ENCODE measurements around the gene LYPD3. TPM values are rescaled to one million over a fixed set of nuclear protein-coding genes. Genes with fewer than 3 reads are reported as not detected.

Gene LYPD3
- total RNA-seq, 4 donors from 2014 or later = 0.47 to 26.4 (median 1.9) TPM; not detected in 1

DNA sequence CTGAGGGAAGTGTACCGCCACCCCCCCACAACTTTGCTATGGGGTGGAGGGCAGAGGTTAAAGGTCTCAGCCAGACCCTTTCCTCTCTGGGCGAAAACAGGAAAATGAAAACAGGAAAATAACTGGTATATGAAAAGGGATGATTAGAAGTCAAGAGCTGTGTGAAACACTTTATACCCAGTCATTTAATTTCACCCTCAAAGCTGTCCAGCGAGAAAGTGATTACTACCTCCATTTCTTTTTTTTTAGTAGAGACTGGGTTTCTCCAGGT lies 39.7 kb upstream of the LYPD3 start:
- ATAC-seq (ENCODE audit: low FRiP score) (no peak), DNase-seq (ENCODE audit: low spot score) (no peak)
- TF ChIP-seq, protein P1, sequence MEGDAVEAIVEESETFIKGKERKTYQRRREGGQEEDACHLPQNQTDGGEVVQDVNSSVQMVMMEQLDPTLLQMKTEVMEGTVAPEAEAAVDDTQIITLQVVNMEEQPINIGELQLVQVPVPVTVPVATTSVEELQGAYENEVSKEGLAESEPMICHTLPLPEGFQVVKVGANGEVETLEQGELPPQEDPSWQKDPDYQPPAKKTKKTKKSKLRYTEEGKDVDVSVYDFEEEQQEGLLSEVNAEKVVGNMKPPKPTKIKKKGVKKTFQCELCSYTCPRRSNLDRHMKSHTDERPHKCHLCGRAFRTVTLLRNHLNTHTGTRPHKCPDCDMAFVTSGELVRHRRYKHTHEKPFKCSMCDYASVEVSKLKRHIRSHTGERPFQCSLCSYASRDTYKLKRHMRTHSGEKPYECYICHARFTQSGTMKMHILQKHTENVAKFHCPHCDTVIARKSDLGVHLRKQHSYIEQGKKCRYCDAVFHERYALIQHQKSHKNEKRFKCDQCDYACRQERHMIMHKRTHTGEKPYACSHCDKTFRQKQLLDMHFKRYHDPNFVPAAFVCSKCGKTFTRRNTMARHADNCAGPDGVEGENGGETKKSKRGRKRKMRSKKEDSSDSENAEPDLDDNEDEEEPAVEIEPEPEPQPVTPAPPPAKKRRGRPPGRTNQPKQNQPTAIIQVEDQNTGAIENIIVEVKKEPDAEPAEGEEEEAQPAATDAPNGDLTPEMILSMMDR (IDR thresholded peaks at IDR 0.05) = no peak

DNA sequence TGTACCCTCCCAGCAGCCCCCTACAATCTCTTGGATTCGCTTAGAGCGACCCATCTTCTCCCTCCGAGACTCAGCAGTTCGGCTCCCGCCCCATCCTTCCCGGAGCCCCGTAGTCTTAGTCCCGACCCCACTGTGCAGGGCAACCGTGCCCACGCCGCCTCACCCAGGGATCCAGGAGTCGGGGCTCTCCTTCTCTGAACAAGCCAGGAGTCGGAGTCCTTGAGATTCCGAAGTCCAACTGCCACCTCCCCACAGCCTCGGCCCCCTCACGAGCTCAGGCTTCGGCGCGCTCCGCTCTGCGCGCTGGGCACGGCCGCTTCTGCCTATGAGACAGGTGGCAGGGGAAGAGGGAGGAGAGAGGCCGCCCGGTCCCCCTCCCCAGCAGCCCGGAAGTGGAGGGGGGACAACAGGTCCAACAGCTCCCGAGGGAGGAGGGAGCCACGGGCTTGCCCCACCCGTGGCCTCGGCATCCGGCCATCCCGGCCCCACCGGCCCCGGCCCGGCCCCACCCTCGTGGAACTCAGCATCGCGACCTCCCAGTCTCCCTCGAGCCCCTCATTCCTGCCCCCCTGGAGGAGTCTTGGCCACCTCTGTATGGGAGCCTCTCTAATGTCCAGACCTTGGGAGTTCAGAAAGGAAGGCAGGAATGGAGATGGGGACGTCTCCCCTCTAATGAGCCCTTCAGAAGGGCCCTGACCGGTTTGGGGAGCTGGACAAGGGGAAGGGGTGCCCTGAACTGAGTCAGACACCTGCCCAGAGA lies 39.2 kb upstream of the LYPD3 start, which contains the start of gene PHLDB3:
Gene PHLDB3, minus strand, starts transcription at position 321 of the 760 bp plus-strand sequence. CDS start 628 bp downstream, outside the sequence.
- ATAC-seq (ENCODE audit: low FRiP score) = peak; percentile 45

DNA sequence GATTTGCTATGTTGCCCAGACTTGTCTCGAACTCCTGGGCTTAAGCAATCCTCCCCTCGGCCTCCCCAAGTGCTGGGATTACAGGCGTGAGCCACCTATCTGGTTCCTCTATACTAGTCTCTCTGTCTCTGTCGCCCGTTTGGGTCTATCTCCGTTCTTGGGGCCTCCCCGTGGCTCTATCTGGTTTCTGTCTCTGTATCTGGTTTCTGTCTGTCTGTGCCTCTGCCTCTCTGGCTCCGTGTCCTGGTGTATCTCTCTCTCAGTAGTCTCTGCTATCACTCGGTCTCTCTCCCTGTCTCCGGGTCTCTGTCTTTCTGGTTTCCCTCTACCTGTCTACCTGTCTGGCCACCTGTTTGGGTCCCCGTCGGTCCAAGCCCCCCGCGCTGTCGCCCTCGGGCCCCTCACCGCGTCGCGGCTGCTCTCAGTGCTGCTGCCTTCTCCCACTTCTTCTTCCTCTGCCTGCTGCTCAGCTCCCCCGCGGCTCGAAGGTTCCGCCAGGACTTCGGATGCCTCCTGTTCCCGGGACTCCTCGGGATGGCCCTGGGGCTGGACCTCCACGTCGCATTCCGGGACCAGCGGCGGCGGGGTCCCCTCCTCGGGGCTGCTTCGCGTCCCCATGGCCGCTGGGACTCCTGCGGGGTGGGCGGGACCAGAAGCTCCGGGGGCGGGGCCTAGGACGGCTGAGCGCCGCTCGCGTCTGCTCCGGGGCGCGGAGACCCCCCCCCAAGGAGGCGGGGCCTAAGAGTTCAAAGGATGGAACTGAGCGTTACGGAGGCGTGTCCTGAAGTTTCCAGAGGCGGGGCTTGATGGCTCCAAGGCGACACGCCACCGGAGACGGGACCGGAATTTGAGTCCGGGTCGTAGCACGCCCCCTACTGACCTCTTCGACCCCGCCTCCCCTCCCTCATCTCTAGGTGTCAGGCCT lies 38.4 kb upstream of the LYPD3 start:
- peak; percentile 93 for DNase-seq (ENCODE audit: low spot score)
- TF ChIP-seq, protein P1 (IDR thresholded peaks at IDR 0.05) = no peak
- ATAC-seq (ENCODE audit: low FRiP score) = peak; percentile 98

More for the DNA sequence above, 39.2 kb upstream of the LYPD3 start, which contains the start of gene PHLDB3:
- TF ChIP-seq, protein P1 (IDR thresholded peaks at IDR 0.05) = no peak
- no peak for DNase-seq (ENCODE audit: low spot score)

DNA sequence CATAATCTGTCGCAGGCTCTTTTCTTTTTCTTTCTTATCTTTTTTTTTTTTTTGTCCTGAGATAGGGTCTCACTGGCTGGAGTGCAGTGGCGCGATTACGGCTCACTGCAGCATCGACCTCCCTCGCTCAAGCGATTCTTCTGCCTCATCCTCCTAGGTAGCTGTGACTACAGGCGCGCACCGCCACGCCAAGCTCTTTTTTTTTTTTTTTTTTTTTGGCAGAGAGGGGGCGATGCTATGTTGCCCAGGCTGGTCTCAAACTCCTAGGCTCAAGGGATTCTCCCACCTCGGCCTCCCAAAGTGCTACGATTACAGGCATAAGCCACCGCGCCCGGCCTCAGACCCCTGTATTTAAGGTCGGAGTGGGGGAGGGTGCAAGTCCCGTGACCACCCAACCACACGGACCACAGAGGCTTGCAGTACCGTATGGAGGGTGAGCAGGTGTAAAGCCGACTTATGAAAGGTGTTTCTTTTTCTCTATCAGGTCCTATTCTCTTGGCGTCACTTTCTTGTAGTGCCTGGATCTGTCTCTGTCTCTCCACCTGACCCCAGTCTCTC lies 37.1 kb upstream of the LYPD3 start:
- ATAC-seq (ENCODE audit: low FRiP score) (no peak), DNase-seq (ENCODE audit: low spot score) (no peak)
- TF ChIP-seq, protein P1 (IDR thresholded peaks at IDR 0.05) = no peak

DNA sequence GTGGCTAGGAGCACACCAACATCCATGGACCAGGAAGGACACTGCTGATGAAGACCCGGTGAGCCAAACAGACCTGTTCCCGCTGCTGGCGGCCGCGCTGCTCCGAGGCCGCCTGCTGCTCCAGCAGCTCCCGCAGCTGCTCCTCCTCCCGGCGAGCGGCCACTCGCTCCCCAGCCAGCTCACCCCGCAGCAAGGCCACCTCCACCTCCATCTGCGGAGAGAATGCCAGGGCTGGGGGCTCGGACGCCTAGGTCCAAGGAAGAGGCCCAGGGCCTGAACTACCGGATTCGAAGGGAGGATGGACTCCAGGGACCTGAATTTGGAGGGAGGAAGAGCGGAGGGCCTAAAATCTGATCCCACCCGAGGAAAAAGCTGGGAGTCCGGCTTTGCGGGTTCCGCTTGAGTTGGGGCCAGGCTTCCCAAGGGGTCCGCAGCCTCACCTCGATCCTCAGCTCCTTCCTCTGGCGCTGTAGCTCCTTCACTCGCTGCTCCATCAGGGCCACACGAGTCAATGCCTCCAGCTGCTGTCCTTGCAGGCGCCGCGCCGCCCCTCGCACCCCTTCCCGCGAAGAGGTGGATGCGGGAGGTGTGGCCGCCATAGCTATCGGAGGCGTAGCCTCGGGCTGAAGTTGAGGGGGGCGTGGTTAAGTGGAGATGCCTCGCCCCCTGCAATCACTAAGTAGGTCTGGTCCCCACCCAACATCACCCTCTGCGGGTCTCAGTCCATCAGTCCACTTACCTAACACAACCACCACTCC lies 36.4 kb upstream of the LYPD3 start:
- no peak for ATAC-seq (ENCODE audit: low FRiP score)
- no peak for DNase-seq (ENCODE audit: low spot score)
- TF ChIP-seq, protein P1 (IDR thresholded peaks at IDR 0.05) = no peak

DNA sequence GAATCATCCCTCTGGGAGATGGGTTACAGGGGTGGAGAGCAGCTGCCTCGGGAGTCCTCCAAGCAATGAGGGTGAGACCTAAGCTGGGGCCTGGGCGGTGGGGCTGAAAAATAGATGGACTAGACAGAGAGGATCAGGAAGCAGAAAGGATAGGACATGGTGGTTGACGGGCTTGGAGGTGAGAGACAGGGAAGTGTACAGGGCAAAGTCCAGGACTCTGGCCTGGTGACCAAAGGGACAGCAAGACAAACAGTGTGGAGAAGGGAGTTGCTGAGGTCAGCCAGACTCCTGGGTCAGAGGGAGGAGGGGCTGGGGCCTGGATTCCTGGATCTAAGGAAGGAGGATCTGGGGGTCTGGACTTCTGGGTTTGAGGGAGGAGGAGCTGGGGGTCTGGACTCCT lies 33.6 kb upstream of the LYPD3 start:
- TF ChIP-seq, protein P1 (IDR thresholded peaks at IDR 0.05) = no peak
- no peak for ATAC-seq (ENCODE audit: low FRiP score)
- no peak for DNase-seq (ENCODE audit: low spot score)
